Endothelial cell of hepatic sinusoid (primary cell): ENCODE results near the gene CMTM8.
"Not testable (repeated sequence)": the region's sequence is repeated elsewhere in the genome, so short reads cannot be mapped to it uniquely, and the experiment has no call there.

Experiments used
- in situ Hi-C: cut with HindIII; loops from 2 replicates; pipeline ENCODE4 v1.10.0; 2017; ENCODE audit warnings: low sequenced_read_pairs

Gene CMTM8

GRCh38 chr3:32226875-32227500 lies 11.5 kb upstream of the CMTM8 start:
- in situ Hi-C loops: no loop called here

GRCh38 chr3:32228743-32229142 lies 9.7 kb upstream of the CMTM8 start:
- in situ Hi-C loops: not testable (repeated sequence)

- in situ Hi-C loops: no loop called here
Observed at GRCh38 chr3:32229565-32229964, 8.9 kb upstream of the CMTM8 start.

- in situ Hi-C loops: no loop called here
Observed at GRCh38 chr3:32236377-32236776, 2.1 kb upstream of the CMTM8 start.

- in situ Hi-C loops: no loop called here
Observed at GRCh38 chr3:32237670-32238452, 619 bp upstream of the CMTM8 start.

GRCh38 chr3:32239307-32240158 lies 1.1 kb downstream of the CMTM8 start:
- in situ Hi-C loops: no loop called here

GRCh38 chr3:32240159-32240545 lies 1.7 kb downstream of the CMTM8 start:
- in situ Hi-C loops: no loop called here

GRCh38 chr3:32241100-32241499 lies 2.6 kb downstream of the CMTM8 start:
- in situ Hi-C loops: no loop called here

- in situ Hi-C loops: no loop called here
Observed at GRCh38 chr3:32243519-32243918, 5.0 kb downstream of the CMTM8 start.

GRCh38 chr3:32245200-32245599 lies 6.7 kb downstream of the CMTM8 start:
- in situ Hi-C loops: no loop called here

GRCh38 chr3:32246079-32246675 lies 7.7 kb downstream of the CMTM8 start:
- in situ Hi-C loops: no loop called here

- in situ Hi-C loops: no loop called here
Observed at GRCh38 chr3:32249184-32249782, 10.8 kb downstream of the CMTM8 start.

GRCh38 chr3:32254268-32254667 lies 15.8 kb downstream of the CMTM8 start:
- in situ Hi-C loops: no loop called here

- in situ Hi-C loops: no loop called here
Observed at GRCh38 chr3:32255345-32255744, 16.9 kb downstream of the CMTM8 start.

GRCh38 chr3:32256206-32256605 lies 17.7 kb downstream of the CMTM8 start:
- in situ Hi-C loops: no loop called here

GRCh38 chr3:32257042-32257441 lies 18.6 kb downstream of the CMTM8 start:
- in situ Hi-C loops: no loop called here

- in situ Hi-C loops: no loop called here
Observed at GRCh38 chr3:32257641-32258438, 19.4 kb downstream of the CMTM8 start.

GRCh38 chr3:32258869-32259268 lies 20.4 kb downstream of the CMTM8 start:
- in situ Hi-C loops: no loop called here

GRCh38 chr3:32261545-32261944 lies 23.1 kb downstream of the CMTM8 start:
- in situ Hi-C loops: no loop called here

GRCh38 chr3:32262201-32262600 lies 23.7 kb downstream of the CMTM8 start:
- in situ Hi-C loops: no loop called here
